ENCODE measurements around the gene MEGF11. TPM values are rescaled to one million over a fixed set of nuclear protein-coding genes. Genes with fewer than 3 reads are reported as not detected.

MEGF11 gene
- polyA plus RNA-seq, 1 of the 3 experiments (the other 2 are of a cell fraction) = not detected

DNA sequence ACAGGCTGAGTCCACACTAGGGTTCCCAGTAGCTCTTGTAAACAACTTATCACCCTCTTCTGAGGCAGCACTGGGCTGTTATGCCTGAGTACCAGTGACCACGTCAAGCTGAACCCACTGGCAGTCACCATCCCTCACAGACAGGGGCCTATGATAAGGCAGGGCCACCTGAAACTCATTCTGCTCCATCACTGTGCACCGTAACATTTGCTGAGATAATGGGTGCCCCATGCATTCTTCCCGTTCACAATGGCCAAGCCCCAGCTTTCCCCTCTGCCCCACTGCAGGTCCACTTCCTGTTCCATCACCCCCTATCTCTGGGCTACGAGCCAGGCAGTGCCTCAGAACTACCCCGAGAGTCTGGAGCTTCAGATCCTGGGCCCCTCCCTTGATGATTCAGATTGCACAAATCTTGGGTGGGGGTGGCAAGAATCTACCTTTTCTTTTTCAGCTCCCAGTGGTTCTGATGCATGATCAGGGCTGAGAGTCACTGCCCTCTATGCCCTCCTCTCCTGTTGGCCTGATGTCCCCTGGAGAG, 226.2 kb downstream of the MEGF11 start:
- Histone ChIP-seq H3K27me3 (ENCODE audit: insufficient read depth) (peaks cover 5% of the 10 kb centered on the region; the same call in 1 of the 2 replicates), H3K9me3 (no peaks in the 10 kb centered on the region), H3K4me3 (ENCODE audit: low read depth in 2 of 2, low read length in 1 of 2) (no peak overlapping the region), H3K27ac (ENCODE audit: low read depth in 2 of 2, low read length in 1 of 2) (no peak overlapping the region), H3K9ac (no peak overlapping the region), H3K79me2 (ENCODE audit: insufficient read depth) (no peaks in the 10 kb centered on the region), H3K4me2 (no peak overlapping the region), H3F3A (replicated peaks; ENCODE audit: insufficient read depth) (no peaks in the 10 kb centered on the region), H2AFZ (ENCODE audit: low read depth) (no peak overlapping the region), H3K9me2 (no peaks in the 10 kb centered on the region), H4K20me1 (ENCODE audit: insufficient read depth) (no peaks in the 10 kb centered on the region), H3K4me1 (ENCODE audit: control insufficient read depth in 1 of 2, insufficient read depth in 2 of 2, low read depth in 1 of 2, low read length in 1 of 2) (peaks cover 0 to 38% of the 10 kb centered on the region in 2 experiments; a peak in 2 of 4 replicates), H3K36me3 (replicated peaks in 1 of 2; ENCODE audit: control insufficient read depth in 1 of 2, insufficient read depth in 2 of 2, low read length in 1 of 2) (no peaks in the 10 kb centered on the region)
- ChIA-PET CTCF (interaction anchor here (0.8 to 1.1 kb wide), 3 partner anchors 14 to 225 kb away, joined by 3 to 4 read pairs (median 4); no protein-coding TSS in a partner anchor), POLR2A (no interaction called here)
- DNase-seq = no peak
- TF ChIP-seq EZH2phosphoT487 (IDR thresholded peaks at IDR 0.05; ENCODE audit: borderline replicate concordance, low read depth) (no peak), MXI1 (IDR thresholded peaks at IDR 0.05; ENCODE audit: low read depth, low read length) (no peak), NFIC (IDR thresholded peaks at IDR 0.05; ENCODE audit: borderline replicate concordance) (peak; percentile 47), GABPA (IDR thresholded peaks at IDR 0.05; ENCODE audit: low read depth) (no peak)
- WGBS (ENCODE audit: low lambda C conversion rate) = 49% methylated on average over 5 of the region's 5 CpGs

DNA sequence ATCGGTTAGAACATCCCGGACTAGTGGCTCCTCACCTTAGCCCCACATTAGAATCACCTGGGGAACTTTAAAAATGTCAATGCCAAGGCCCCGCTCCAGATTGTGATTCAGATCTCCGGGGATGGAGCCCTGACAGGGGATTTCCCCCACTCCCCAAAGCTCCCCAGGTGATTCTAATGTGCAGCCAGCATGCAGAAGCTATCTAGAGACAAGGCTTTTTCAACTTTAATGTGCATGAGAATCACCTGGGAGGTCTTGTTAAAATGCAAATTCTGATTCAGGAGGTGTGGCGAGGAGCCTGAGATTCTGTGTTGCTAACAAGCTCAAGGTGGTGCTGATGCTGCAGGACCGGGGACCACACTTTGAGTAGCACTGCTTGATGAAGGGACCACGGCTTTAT, 227.6 kb downstream of the MEGF11 start:
- H3K4me1 ChIP-seq (ENCODE audit: control insufficient read depth in 1 of 2, insufficient read depth in 2 of 2, low read depth in 1 of 2, low read length in 1 of 2) = peaks cover 0 to 45% of the 10 kb centered on the region in 2 experiments; a peak in 2 of 4 replicates
- H3K9me2 ChIP-seq = no peaks in the 10 kb centered on the region
- H3K4me3 ChIP-seq (ENCODE audit: low read depth in 2 of 2, low read length in 1 of 2) = no peak overlapping the region
- no peak for DNase-seq
- no peaks in the 10 kb centered on the region for H3K9me3 ChIP-seq
- ChIA-PET POLR2A (no interaction called here), CTCF (interaction anchor here (1.4 kb wide), 2 partner anchors 43 to 109 kb away, joined by 4 to 6 read pairs; no protein-coding TSS in a partner anchor)
- H4K20me1 ChIP-seq (ENCODE audit: insufficient read depth) = no peaks in the 10 kb centered on the region
- H3K4me2 ChIP-seq = no peak overlapping the region
- no peak for TF ChIP-seq NRF1 (IDR thresholded peaks at IDR 0.05; ENCODE audit: low read depth, low read length)
- no peak for TF ChIP-seq EP300 (IDR thresholded peaks at IDR 0.05; ENCODE audit: borderline replicate concordance in 1 of 2, low read depth in 1 of 2, low read length in 1 of 2)
- no peak for TF ChIP-seq FOXM1 (IDR thresholded peaks at IDR 0.05; ENCODE audit: low read depth)
- TF ChIP-seq SIN3A (IDR thresholded peaks at IDR 0.05; ENCODE audit: borderline replicate concordance, low read depth, low read length) = no peak
- no peaks in the 10 kb centered on the region for H3K79me2 ChIP-seq (ENCODE audit: insufficient read depth)
- no peaks in the 10 kb centered on the region for H3F3A ChIP-seq (replicated peaks; ENCODE audit: insufficient read depth)
- no peaks in the 10 kb centered on the region for H3K36me3 ChIP-seq (replicated peaks in 1 of 2; ENCODE audit: control insufficient read depth in 1 of 2, insufficient read depth in 2 of 2, low read length in 1 of 2)
- H3K27me3 ChIP-seq (ENCODE audit: insufficient read depth) = peaks cover 5% of the 10 kb centered on the region; the same call in 1 of the 2 replicates
- WGBS (ENCODE audit: low lambda C conversion rate) = 91% methylated on average over 6 of the region's 7 CpGs
- no peak overlapping the region for H3K9ac ChIP-seq
- no peak overlapping the region; a peak in 1 of 4 replicates for H3K27ac ChIP-seq (ENCODE audit: low read depth in 2 of 2, low read length in 1 of 2)
- no peak overlapping the region for H2AFZ ChIP-seq (ENCODE audit: low read depth)

- Histone ChIP-seq H3K27ac (ENCODE audit: low read depth in 2 of 2, low read length in 1 of 2) (peak overlapping the region in 1 of 2 experiments; percentile 79; a peak in 2 of 4 replicates), H3K79me2 (ENCODE audit: insufficient read depth) (no peaks in the 10 kb centered on the region), H3K36me3 (replicated peaks in 1 of 2; ENCODE audit: control insufficient read depth in 1 of 2, insufficient read depth in 2 of 2, low read length in 1 of 2) (no peaks in the 10 kb centered on the region), H3K27me3 (ENCODE audit: insufficient read depth) (peaks cover 5% of the 10 kb centered on the region; the same call in 1 of the 2 replicates), H3F3A (replicated peaks; ENCODE audit: insufficient read depth) (no peaks in the 10 kb centered on the region), H3K9me2 (no peaks in the 10 kb centered on the region), H3K4me2 (no peak overlapping the region), H3K9ac (no peak overlapping the region), H3K4me3 (ENCODE audit: low read depth in 2 of 2, low read length in 1 of 2) (no peak overlapping the region), H3K9me3 (no peaks in the 10 kb centered on the region), H4K20me1 (ENCODE audit: insufficient read depth) (no peaks in the 10 kb centered on the region), H2AFZ (ENCODE audit: low read depth) (no peak overlapping the region), H3K4me1 (ENCODE audit: control insufficient read depth in 1 of 2, insufficient read depth in 2 of 2, low read depth in 1 of 2, low read length in 1 of 2) (peaks cover 0 to 45% of the 10 kb centered on the region in 2 experiments; a peak in 2 of 4 replicates)
- WGBS (ENCODE audit: low lambda C conversion rate) = 5% methylated on average over 4 of the region's 4 CpGs
- peak; percentile 69 for DNase-seq
- CTCF ChIA-PET = interaction anchor here (1.4 kb wide), 3 partner anchors 23 to 108 kb away, joined by 3 to 6 read pairs (median 4); no protein-coding TSS in a partner anchor
- POLR2A ChIA-PET = interaction anchor here (0.6 kb wide), 1 partner anchor 22 kb away, joined by 3 read pairs; no protein-coding TSS in a partner anchor
- TF ChIP-seq FOXM1 (IDR thresholded peaks at IDR 0.05; ENCODE audit: low read depth) = no peak
- no peak for TF ChIP-seq RXRA (IDR thresholded peaks at IDR 0.05; ENCODE audit: borderline replicate concordance, low read depth)
- TF ChIP-seq JUND (IDR thresholded peaks at IDR 0.05) = no peak
- no peak for TF ChIP-seq SMC3 (IDR thresholded peaks at IDR 0.05; ENCODE audit: low read depth, low read length)
- peak; percentile 63 for TF ChIP-seq NFIC (IDR thresholded peaks at IDR 0.05; ENCODE audit: borderline replicate concordance)
- TF ChIP-seq GATA2 (CRISPR knock-in tag; IDR thresholded peaks at IDR 0.05) = 0 out of 2 replicates have a peak, but pooled peaks have one; percentile 17
- TF ChIP-seq MEF2A (IDR thresholded peaks at IDR 0.05; ENCODE audit: borderline replicate concordance, low read depth) = no peak
- peak; percentile 57 for TF ChIP-seq PBX3 (IDR thresholded peaks at IDR 0.05)
- TF ChIP-seq IRF3 (IDR thresholded peaks at IDR 0.05; ENCODE audit: low read depth, low read length) = no peak
- no peak for TF ChIP-seq TAF1 (IDR thresholded peaks at IDR 0.05; ENCODE audit: borderline replicate concordance, low read depth, low read length)
- TF ChIP-seq FOSL2 (IDR thresholded peaks at IDR 0.05; ENCODE audit: borderline replicate concordance, low read depth) = no peak
- peak; percentile 83 for TF ChIP-seq CHD2 (IDR thresholded peaks at IDR 0.05; ENCODE audit: low read length, partially characterized antibody)
- no peak for TF ChIP-seq YY1 (IDR thresholded peaks at IDR 0.05; ENCODE audit: low read depth)
- TF ChIP-seq EP300 (IDR thresholded peaks at IDR 0.05; ENCODE audit: borderline replicate concordance in 1 of 2, low read depth in 1 of 2, low read length in 1 of 2) = peak in 1 of 2 experiments; percentile 84; a peak in 2 of 4 replicates
- TF ChIP-seq POLR2AphosphoS5 (IDR thresholded peaks at IDR 0.05; ENCODE audit: low read depth, low read length) = no peak
- no peak for TF ChIP-seq ELF1 (IDR thresholded peaks at IDR 0.05)
Measured at GRCh38 chr15:66025015-66025452, 228.5 kb downstream of the MEGF11 start.
